Stimulated activated CD8-positive, alpha-beta memory T cell treated with anti-CD3 and anti-CD28 coated beads, Interleukin-15, amount 100 ng/mL, for 1 hour (primary cell): ENCODE measurements around the gene SCRN2.

ENCODE experiments used
- DNase-seq: peaks from one replicate; pipeline ENCODE4 v3.0.0-alpha.2; 2020; ENCODE audit warnings: low read depth

Gene SCRN2

GRCh38 chr17:47846716-47847340, 5.8 kb upstream of the SCRN2 start:
- no peak for DNase-seq

DNA sequence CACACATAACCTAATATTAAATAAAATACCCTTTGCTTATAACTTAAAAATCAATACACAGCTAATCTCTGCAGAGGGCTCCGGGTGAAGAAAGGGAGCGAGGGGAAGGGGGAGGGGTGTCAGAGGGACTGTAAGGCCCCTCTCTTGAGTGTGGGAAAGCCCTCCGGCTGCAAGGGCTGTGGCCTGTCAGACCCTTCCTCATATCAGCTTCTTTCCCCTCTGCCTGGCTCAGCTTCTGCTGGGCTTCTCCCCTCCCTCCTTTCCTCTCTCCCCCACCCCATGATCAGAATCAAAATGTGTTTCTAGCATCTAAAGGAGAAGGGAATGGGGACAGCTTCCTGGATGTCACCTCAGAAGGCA, 4.6 kb upstream of the SCRN2 start:
- no peak for DNase-seq

DNA sequence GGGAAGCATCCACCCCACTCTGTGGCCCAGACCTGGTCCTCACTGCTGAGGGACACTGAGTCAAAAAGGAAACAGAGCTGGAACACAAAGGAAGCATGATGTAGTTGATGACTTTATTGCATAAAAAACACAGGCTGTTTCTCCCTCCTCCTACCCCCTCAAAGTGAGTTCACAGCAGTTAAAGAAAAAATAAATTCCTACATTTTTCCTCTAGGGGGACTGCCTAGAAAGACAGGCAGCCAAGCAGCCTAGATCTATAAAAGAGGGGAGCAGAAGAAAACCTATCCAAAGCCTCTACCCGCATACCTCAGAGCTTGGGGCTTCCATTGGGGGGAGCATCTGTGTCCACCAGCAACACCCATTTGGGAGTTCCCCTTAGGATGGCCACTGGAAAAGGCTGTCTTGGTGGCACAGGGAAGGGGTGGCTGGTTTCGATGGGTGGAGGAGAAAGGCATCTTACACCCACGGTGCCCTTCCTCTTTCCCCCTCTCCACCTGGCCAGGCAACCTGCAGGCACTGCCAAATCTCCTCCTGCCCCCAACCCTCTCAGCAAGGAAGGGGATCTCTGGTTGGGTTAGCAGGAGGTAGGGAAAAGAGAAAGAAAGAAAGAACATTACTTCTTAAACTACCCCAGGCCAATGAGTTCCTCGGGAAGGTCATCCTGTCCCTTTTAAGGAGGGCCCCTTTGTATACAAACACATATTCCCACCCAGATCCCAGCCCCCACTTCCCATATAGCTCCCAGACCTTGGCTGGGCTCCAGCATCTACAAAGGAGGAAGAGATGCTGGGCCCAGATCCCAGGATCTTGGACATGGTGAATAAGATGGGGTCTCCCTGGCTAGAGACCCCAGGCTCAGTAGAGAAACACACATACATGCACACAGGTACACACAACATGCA, 4.0 kb upstream of the SCRN2 start:
- DNase-seq = no peak

DNA sequence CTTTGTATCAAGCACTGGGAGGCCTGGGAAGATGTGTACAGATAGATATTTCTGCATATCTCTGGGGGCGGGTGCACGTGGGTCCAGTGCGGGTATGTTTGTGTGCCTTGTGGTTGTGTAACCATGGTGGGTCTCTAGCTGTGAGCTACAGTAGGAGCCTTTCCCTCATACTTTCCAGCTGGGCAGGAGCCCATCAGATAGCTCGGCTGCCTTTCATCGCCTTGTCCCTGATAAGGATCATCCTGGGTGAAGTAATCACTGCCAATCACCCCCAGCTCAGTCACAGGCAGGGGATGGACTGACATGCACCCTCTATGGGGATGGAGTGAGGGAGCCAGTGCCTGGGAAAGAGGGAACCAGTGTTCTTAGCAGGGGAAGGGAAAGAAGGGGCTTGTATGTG, 3.2 kb upstream of the SCRN2 start:
- no peak for DNase-seq

DNA sequence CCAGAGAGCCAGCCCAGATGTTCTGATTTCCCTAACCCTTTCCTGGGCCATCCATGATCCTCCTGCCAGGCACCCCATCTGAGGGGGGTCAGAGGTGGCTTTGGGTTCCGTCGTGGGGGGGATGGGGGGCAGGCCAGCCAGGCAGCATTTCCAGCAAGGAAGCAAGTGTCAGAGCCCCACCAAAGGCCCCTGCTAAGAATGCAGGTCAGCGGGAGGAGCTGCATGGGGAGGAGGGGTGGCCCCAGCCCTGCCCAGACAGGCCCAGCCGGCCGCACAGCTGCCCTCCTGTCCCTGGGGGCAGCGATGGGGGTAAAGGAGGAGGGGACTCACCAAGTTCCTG, 2.3 kb upstream of the SCRN2 start:
- DNase-seq = no peak

- no peak for DNase-seq
Observed at GRCh38 chr17:47841488-47842291, 617 bp upstream of the SCRN2 start.

GRCh38 chr17:47840001-47840741, 902 bp downstream of the SCRN2 start:
- no peak for DNase-seq

DNA sequence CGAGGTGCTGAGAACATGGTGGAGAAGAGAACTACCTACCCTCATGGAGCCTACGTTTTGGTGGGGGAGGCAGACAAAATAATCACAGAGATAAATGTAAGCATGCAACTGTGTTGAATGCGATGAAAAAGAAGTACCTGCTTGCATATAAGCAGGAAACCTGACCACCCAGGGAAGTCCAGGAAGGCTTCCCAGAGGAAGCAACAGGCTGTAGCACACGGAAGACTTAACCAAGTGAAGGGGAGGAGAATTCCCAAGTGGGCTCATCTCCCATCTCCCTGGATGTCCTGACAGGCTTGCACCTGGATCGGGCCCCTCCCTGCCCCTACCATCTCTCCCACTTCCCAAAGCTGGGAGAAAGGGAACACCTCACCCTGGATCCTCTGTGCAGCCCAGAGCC, 2.0 kb downstream of the SCRN2 start:
- DNase-seq = no peak

- DNase-seq = no peak
Observed at GRCh38 chr17:47838636-47839035, 2.4 kb downstream of the SCRN2 start.

GRCh38 chr17:47837401-47838039, 3.6 kb downstream of the SCRN2 start:
- no peak for DNase-seq

GRCh38 chr17:47836601-47837000, 4.5 kb downstream of the SCRN2 start:
- DNase-seq = no peak

DNA sequence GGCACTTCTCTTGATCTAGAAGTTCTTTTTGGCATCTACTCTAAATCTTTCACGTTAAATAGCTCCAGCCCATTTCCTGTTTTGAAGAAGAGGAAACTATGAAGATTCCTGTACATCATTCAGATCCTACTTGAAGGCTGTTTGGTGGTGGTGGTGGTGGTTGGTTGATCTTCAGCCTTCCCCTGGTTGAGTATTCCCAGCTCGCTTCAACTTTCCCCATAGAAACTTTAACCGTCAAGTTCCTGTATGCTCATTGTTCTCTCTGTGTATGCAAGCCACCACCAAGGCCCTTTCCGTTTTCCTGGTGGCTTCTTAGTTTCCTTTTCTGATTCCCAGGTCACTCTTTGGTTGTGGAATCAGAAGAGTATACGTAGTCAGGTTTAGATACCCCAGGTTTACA, 6.3 kb downstream of the SCRN2 start:
- no peak for DNase-seq

DNA sequence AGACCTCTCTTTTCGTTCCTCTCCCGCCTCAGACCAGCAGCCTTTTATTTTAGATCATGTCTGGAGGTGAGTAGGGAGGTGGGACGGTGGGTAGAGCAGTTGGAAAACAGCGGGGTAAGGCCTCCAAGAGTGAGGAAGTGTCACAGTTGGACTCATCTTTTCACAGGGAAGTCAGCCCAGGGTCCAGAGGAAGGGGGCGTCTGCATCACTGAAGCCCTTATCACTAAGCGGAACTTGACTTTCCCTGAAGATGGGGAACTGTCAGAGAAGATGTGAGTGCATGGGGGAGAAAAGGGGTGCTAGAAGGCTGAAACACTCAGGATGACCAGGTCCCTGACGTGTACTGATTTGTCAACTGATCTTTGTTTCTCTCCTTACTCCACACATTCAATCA, 9.1 kb downstream of the SCRN2 start:
- DNase-seq = no peak

DNA sequence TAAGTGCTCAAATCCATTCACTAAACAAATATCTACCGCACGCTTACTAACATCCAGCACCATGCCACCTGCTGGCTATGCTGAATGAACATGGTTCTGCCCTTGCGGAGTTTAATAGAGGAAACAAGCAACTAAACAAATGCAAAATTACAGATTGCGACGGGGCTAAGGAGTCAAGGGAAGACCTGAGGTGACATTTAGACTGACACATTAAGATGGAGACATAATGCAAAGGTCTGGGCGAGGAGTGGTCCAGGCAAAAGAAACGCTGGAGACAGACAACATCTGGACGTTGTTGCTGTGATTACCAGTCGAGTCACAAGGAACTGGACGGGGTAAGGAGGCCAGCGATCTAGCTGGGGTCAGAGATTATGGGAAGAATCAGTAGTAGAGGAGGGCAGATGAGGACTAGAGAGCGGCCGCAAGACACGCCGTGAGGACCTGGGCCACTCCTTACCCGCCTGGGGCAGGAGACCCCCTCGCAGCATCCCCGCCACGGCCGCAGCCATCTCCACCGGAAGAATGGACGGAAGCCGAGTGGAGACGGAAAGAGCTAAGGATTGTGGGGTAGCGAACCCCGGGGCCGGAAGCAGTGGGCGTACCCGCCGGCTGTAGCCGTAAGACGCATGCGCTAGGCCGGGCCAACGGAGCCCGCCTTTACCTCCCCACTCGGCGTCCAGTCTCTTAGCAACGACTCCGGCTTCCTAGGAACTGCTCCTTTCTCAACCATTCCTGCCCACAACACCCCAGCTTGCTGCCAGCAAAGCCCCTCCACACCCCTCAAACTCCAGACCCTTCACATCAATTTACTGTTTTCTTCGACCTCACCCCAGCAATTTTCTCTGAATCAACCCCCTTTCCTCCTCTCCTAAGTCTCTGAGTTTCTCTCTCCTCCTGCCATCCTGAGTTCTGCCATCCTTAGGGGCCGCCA, 9.8 kb downstream of the SCRN2 start, which contains the start of the genes LRRC46 and MRPL10:
LRRC46 (plus strand) TSS at position 668 of the 931 bp plus-strand sequence. CDS start 320 bp downstream, outside the sequence.
MRPL10 (minus strand) TSS at position 539 of the 931 bp plus-strand sequence; CDS start at position 509, 30 bp downstream.
- peak; percentile 82 for DNase-seq

DNA sequence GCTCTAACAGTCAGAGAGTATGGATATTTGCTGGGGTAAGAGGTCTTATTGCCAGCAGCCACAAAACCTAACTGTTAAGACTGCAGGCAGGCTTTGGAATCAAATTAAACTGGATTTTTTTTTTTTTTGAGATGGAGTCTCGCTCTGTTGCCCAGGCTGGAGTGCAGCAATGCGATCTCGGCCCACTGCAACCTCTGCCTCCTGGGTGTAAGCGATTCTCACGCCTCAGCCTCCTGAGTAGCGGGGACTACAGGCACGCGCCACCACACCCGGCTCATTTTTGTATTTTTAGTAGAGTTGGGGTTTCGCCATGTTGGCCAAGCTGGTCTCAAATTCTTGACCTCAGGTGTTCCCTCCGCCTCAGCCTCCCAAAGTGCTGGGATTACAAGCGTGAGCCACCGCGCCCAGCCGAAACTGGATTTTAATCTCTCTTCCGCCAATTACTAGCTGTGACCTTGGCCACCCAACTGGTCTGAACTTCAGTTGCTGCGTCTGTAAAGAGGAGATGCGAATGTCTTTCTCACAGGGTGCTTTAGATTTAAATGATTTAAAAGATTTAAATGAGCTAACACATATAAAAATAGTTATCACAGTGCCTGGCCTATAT, 10.6 kb downstream of the SCRN2 start:
- no peak for DNase-seq

DNA sequence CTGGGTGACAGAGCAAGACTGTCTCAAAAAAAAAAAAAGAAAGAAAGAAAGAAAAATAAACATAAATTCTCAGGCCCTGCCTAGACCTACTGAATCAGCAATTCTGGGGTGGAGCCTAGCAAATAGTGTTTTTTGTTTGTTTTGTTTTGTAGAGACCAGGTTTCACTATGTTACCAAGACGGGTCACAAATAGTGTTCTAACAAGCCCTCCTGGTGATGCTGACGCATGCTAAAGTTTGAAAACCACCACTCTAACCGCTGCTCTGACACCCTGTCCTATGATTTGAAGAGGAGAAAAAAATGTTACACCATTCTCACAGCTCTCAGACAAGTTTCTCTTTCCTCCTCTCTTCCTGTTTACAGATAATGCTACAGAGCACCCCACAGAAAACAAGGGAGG, 11.2 kb downstream of the SCRN2 start:
- no peak for DNase-seq

DNA sequence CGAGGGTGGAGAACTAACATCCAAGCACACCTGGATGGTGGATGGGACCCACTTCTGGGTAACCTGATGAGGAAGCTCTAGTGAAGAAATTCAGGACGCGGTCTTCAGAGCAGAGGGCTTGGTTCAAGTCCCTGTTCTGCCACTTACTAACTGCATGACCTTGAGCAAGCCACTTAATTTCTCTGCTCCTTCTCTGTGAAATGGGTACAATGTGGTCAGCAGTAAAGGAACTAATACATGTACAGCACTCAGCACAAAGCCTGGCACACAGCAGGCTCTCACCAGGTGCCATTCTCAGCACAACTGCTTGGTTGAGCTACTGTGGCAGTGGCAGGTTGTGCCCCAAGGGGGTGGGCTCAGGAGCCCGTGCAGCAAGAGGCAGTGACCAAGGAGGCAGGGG, 17.6 kb downstream of the SCRN2 start:
- DNase-seq = no peak

GRCh38 chr17:47822785-47823184, 18.3 kb downstream of the SCRN2 start:
- no peak for DNase-seq

GRCh38 chr17:47821424-47822391, 19.4 kb downstream of the SCRN2 start, which contains the start of gene OSBPL7:
OSBPL7 (minus strand) TSS chr17:47821794; CDS start chr17:47820278, 1,516 bp downstream.
- peak; percentile 51 for DNase-seq
